Duodenal mucosa (tissue), 2 donors: ENCODE measurements around the gene FAM117A.

Source experiments
- H3K27ac ChIP-seq: one replicate; pipeline ENCODE4 v1.7.0; 2013; ENCODE audit warnings: low read depth, low read length
- H3K27me3 ChIP-seq, 2 donors: one replicate each; pipeline ENCODE4 v1.7.0; 2013; ENCODE audit warnings: low read length in 2 of 2, control low read depth in 1 of 2; ENCODE audit not compliant: insufficient read depth in 2 of 2, control insufficient read depth in 1 of 2
- H3K36me3 ChIP-seq, 2 donors: one replicate each; pipeline ENCODE4 v1.7.0; 2013; ENCODE audit warnings: low read length in 2 of 2, control low read depth in 1 of 2; ENCODE audit not compliant: insufficient read depth in 2 of 2, control insufficient read depth in 1 of 2
- H3K4me1 ChIP-seq, 2 donors: one replicate each; pipeline ENCODE4 v1.7.0; 2013; ENCODE audit warnings: low read length in 2 of 2, control low read depth in 1 of 2; ENCODE audit not compliant: insufficient read depth in 2 of 2, control insufficient read depth in 1 of 2
- H3K4me3 ChIP-seq, 2 donors: one replicate each; pipeline ENCODE4 v1.7.0; 2013; ENCODE audit warnings: low read length in 2 of 2, low read depth in 1 of 2
- H3K9ac ChIP-seq, 2 donors: one replicate each; pipeline ENCODE4 v1.7.0; 2013; ENCODE audit warnings: low read length in 2 of 2, low read depth in 1 of 2
- H3K9me3 ChIP-seq, 2 donors: one replicate each; pipeline ENCODE4 v1.7.0; 2013; ENCODE audit warnings: low read length in 2 of 2, control low read depth in 1 of 2; ENCODE audit not compliant: control insufficient read depth in 1 of 2

Gene FAM117A

DNA sequence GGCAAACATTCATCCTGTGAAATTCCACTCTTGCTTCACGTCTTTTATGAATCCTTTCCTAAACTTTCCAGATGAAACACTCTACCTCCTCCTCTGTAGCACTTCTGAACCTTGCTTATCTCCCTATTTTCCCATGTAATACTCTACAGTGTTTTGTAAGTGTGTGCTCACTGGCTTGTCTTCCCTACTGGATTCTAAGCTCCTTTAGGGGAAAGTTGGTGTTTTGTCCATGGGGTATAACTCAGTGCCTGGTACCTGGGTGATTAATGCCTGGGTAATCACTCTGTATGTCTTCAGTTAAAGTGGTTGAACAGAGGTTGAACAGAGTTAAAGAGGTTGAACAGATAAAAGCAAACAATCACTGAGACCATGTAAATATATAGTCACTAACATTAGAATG is 20.7 kb upstream of the FAM117A start:
- Histone ChIP-seq H3K27ac (no peak overlapping the region), H3K4me1 (peaks cover 11 to 14% of the 10 kb centered on the region in 2 donors), H3K36me3 (no peaks in the 10 kb centered on the region), H3K4me3 (no peak overlapping the region), H3K27me3 (no peaks in the 10 kb centered on the region), H3K9ac (no peak overlapping the region), H3K9me3 (no peaks in the 10 kb centered on the region)

DNA sequence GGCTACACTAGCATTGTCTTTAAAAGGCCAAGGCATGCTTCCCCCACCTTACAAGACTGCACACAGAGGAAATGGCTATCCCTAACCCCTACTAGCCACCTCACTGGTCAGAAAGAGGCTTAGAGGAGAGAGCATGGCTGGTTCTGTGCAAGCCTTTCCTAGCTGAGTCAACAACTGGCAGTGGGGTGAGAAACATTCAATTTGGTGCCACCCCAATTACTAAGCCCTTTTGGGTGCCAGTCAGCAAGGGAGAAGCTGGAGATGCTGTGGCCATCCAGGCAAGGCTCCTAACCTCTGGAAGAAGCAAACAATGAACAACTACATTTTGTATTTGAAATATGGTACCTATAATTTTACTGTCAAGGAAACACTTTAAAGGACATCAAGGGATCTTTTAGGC is 19.9 kb upstream of the FAM117A start:
- H3K36me3 ChIP-seq: no peaks in the 10 kb centered on the region
- peaks cover 7 to 8% of the 10 kb centered on the region in 2 donors for H3K4me1 ChIP-seq
- H3K9me3 ChIP-seq: no peaks in the 10 kb centered on the region
- no peak overlapping the region for H3K9ac ChIP-seq
- no peak overlapping the region for H3K27ac ChIP-seq
- no peak overlapping the region for H3K4me3 ChIP-seq
- H3K27me3 ChIP-seq: no peaks in the 10 kb centered on the region

DNA sequence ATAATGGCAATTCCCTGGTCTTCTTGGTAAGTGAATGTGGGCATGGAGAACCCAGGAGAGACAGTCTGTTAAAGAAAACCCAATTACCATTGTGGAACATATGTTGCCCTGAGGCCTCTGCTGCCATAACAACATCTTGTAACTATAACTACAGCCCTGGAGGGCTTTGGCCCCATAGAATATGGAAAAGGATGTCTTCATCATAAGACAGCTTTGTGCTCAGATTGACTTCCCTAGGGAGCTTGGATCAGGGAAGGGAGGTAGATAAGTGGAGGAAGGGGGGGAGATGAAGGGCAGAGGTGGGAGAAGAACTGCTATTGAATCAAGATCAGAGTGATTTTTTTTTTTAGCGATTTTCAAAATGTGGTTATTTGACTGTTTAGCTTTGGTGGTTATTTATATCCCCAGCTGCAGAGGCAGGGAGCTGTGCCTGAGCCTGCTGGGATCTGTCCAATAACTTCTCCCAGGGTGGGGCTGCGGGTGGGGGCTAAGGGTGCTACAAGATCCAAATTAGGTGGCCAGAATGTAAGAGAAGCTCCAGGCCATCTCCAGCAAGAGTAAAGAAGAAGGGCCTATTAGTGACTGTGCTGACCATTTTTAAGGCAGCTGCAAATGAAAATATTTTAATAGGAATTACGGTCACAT is 19.3 kb upstream of the FAM117A start:
- Histone ChIP-seq H3K9me3 (no peaks in the 10 kb centered on the region), H3K27me3 (no peaks in the 10 kb centered on the region), H3K27ac (no peak overlapping the region), H3K4me1 (peaks cover 7 to 8% of the 10 kb centered on the region in 2 donors), H3K36me3 (no peaks in the 10 kb centered on the region), H3K4me3 (no peak overlapping the region), H3K9ac (no peak overlapping the region)

DNA sequence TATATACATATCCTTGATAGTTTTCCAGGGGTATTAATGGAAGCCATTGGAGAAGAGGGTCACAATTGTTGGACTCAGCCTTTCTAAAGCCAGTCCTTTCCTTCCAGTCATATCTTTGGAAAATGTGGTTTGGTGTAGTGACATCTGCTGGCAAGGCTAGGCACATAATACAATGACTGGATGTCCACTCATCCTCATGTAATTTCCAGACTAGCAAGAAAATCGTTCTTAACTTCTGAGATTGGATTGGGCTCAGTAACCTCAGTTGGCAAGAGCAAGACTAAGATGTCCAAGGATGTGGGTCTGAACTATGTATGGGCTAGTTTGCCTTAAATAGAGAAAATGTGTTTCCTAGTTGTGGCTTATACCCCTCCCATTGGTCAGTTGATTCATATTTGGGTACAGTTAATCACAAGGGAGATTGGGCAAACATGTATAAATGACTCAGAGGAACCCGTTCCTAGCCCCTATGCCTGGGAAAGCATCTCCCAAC is 15.9 kb upstream of the FAM117A start:
- H3K4me3 ChIP-seq: no peak overlapping the region
- no peaks in the 10 kb centered on the region for H3K36me3 ChIP-seq
- H3K9ac ChIP-seq: no peak overlapping the region
- no peak overlapping the region for H3K27ac ChIP-seq
- H3K4me1 ChIP-seq: no peaks in the 10 kb centered on the region
- H3K9me3 ChIP-seq: no peaks in the 10 kb centered on the region
- no peaks in the 10 kb centered on the region for H3K27me3 ChIP-seq

DNA sequence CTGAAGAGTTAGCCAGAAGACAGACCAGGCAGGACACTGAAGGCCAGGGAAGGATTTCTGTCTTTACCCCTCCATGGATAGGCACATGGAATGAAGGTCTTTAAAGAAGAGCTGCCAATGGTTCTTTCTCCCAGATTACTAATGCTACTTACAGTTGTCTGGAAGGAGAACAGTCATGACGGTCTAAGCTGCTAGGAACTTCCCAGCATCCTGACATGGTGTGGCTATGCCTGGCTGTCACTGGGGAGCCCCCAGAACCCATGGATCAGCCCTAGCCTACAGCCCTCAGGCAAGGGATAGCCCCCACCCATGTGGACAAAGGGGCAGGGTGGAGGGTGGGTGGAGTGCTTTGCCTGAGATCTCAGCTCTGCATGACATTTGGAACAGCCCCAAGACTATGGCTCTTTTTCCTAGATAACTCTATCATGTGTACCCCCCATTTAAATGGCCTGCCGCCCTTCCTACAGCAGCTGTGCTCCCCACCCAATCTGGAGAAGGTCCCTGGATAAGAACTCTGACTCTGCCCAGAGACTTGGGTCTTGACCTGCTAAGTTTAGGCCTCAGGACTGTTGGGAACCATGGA is 15.3 kb upstream of the FAM117A start:
- Histone ChIP-seq H3K9me3 (no peaks in the 10 kb centered on the region), H3K27me3 (no peaks in the 10 kb centered on the region), H3K36me3 (no peaks in the 10 kb centered on the region), H3K4me3 (no peak overlapping the region), H3K4me1 (no peaks in the 10 kb centered on the region), H3K9ac (no peak overlapping the region), H3K27ac (no peak overlapping the region)

DNA sequence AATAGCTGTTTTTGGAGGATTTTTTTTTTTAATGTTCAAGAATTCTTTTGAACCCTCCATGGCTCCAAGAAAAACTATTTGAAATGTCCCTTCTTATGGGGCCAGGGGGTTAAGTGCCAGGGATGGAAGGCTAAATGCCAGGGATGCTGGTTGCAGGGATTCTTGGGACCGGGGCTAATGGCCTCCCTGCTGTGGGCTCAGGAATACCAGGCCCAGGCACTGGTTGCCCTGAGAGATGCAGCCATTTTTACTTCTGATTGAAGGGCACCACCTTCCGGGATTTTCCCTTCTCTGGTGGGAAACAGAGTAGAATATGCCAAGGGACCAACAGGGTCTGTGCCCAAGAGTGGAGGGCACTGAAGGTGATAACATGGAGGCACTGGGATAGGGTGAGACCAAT is 13.6 kb upstream of the FAM117A start:
- Histone ChIP-seq H3K4me1 (no peaks in the 10 kb centered on the region), H3K9ac (no peak overlapping the region), H3K27ac (no peak overlapping the region), H3K9me3 (no peaks in the 10 kb centered on the region), H3K4me3 (no peak overlapping the region), H3K27me3 (no peaks in the 10 kb centered on the region), H3K36me3 (no peaks in the 10 kb centered on the region)

DNA sequence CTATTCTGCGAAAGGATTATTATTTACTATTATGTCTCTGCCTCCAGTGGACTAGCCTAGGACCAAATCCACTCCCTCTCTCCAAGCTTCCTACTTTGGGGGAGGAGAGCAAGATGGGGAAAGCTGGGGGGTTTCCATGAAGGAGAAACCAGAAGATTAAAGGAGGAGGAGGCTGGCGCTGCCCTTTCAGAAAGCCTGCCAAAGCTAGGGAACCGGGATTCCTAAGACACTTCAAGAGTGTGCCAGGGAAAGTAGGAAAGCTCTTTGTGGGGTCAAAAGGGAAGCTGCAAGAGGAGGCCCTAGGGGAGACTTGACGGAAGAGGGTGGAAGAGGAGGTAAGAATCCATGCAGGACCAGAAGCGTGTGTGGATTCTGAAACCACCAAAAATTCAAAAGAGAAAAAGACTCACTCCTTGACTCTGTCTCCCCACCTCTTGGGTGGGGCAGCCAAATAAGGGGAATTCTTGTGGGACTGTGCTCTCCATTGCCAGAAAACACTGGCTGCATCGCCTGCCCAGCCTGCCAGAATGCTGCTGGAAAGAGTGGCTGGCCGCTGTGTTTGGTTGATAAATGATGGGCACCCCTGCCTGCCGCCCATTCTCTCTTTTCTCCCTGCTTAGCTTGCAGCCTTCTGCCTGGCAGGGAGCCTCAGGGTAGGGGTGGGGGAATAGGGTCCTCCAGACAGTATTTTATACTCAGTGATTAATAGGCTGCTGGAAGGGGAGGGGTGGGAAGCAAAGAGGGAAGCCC is 12.8 kb upstream of the FAM117A start:
- no peaks in the 10 kb centered on the region for H3K36me3 ChIP-seq
- H3K27me3 ChIP-seq: no peaks in the 10 kb centered on the region
- H3K9ac ChIP-seq: no peak overlapping the region
- H3K27ac ChIP-seq: no peak overlapping the region
- H3K4me3 ChIP-seq: no peak overlapping the region
- H3K4me1 ChIP-seq: no peaks in the 10 kb centered on the region
- H3K9me3 ChIP-seq: no peaks in the 10 kb centered on the region

DNA sequence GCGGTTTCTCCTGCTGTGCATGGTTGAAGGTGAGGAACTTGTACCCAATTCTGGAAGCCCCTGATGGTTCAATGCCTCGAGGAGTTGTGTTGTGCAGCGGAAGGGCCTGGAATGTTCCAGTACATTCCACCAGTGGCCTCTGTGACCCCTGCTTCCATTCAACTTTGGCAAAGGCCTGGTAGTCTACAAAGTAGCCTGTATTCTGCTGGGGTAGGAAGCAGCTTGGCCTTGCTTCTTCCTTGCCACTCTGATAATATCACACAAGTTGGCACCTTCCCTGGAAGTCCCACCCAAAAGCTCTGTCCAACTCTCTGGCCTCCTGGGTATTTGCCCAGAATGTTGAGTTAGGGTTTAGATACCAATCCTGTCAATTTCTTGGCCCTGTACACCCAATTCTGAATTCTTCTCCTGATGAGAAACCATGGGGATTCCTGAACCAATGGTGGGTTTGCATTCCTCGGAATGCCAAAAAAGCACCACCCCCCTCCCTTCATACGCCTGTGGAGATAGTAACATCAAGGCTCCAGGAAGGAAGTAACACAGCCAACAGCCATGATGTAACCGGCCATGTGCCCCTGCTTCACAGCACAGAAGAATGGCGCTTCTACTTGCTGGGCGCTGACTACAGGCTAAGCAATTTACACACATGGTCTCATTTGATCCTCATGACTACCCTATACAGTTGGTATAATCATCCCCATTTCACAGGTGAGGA is 11.8 kb upstream of the FAM117A start:
- Histone ChIP-seq H3K9me3 (no peaks in the 10 kb centered on the region), H3K36me3 (no peaks in the 10 kb centered on the region), H3K27ac (no peak overlapping the region), H3K4me1 (no peaks in the 10 kb centered on the region), H3K9ac (no peak overlapping the region), H3K27me3 (no peaks in the 10 kb centered on the region), H3K4me3 (no peak overlapping the region)

DNA sequence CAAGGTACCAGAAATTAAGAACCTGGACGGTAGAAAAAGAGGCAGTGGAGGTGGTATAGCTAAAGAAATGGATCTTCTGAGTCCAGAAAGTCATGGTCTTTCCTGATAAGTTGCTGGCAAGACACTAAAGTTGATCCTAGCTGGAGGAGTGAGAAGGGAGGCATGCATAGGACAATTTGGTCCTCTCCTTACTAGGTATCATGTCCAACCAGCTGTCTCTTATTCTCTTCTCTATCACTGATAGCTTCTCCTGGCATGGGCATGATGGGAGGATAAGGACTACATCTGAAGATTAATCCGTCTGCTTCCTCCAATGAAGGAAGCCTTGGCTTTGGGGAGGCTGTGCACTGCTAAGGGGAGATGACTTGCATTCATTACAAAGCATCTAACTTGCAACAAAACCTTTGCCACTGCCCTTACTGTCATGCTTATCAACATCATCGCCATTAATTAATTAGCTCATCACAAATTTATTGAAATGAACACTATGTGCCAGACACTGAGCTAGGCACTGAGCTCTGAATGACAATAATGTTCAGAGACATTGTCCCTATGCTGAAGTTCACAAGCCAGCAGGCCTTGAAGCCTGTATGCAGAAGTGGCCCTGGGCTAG is 3.1 kb upstream of the FAM117A start:
- no peak overlapping the region for H3K27ac ChIP-seq
- peaks cover 13 to 18% of the 10 kb centered on the region in 2 donors for H3K4me1 ChIP-seq
- no peak overlapping the region for H3K4me3 ChIP-seq
- no peaks in the 10 kb centered on the region for H3K9me3 ChIP-seq
- no peaks in the 10 kb centered on the region for H3K36me3 ChIP-seq
- no peaks in the 10 kb centered on the region for H3K27me3 ChIP-seq
- H3K9ac ChIP-seq: no peak overlapping the region
